Panc1 (cell line): Measurements from ENCODE around the gene PAX5. TPM values are rescaled to one million over a fixed set of nuclear protein-coding genes. Genes with fewer than 3 reads are reported as not detected.

Source experiments
- ATAC-seq: fragments of 200-7000 bp; cut with Tn5 transposase; 2 replicates; pipeline ENCODE4 v1.9.1; 2020; ENCODE audit warnings: mild to moderate bottlenecking, moderate library complexity
- BruUV-seq: library from RNA; stranded (reverse); fragments of 400-500 nt; replicated peaks from 2 replicates; lab custom pipeline; 2021; lab: Mats Ljungman, UMichigan
- CTCF ChIA-PET: fragments of 300-600 bp; sonication (Branson Sonifier 250); formaldehyde crosslinking; loops from one replicate; lab custom pipeline; 2022; ENCODE audit warnings: antibody characterized with exemption; lab: Charles Lee
- POLR2A ChIA-PET: fragments of 300-600 bp; sonication (Branson Sonifier 250); formaldehyde crosslinking; loops from one replicate; lab custom pipeline; 2022; ENCODE audit warnings: antibody characterized with exemption; lab: Charles Lee
- DNase-seq: peaks from one replicate; pipeline ENCODE4 v3.0.0-alpha.2; 2010; ENCODE audit warnings: low read depth, low spot score
- H3K27ac ChIP-seq: 2 replicates; pipeline ENCODE4 v1.5.1; 2011; ENCODE audit warnings: mild to moderate bottlenecking, low read length, inconsistent platforms
- H3K27me3 ChIP-seq: fragments of 200-500 bp; sonication (Bioruptor generic); 2 replicates; pipeline ENCODE4 v1.6.0; 2014; ENCODE audit warnings: low read length, inconsistent platforms; ENCODE audit not compliant: control insufficient read depth, insufficient read depth
- H3K36me3 ChIP-seq: fragments of 200-500 bp; sonication (Bioruptor generic); 2 replicates; pipeline ENCODE4 v1.5.1; 2014; ENCODE audit warnings: inconsistent platforms, mild to moderate bottlenecking, low read length, moderate library complexity; ENCODE audit not compliant: control insufficient read depth, insufficient read depth
- H3K4me1 ChIP-seq: 2 replicates; pipeline ENCODE4 v1.5.1; 2011; ENCODE audit warnings: inconsistent platforms, mild to moderate bottlenecking, low read length, moderate library complexity; ENCODE audit not compliant: control insufficient read depth, insufficient read depth
- H3K4me3 ChIP-seq, 2 experiments: 2 replicates each; pipeline ENCODE4 v1.5.1; 2011 to 2012; ENCODE audit warnings: low read depth in 2 of 2, low read length in 2 of 2, mild to moderate bottlenecking in 2 of 2, inconsistent platforms in 1 of 2, moderate library complexity in 1 of 2
- H3K9me3 ChIP-seq: fragments of 200-500 bp; sonication (Bioruptor generic); 2 replicates; pipeline ENCODE4 v1.5.1; 2014; ENCODE audit warnings: low read depth, mild to moderate bottlenecking, inconsistent platforms, low read length, moderate library complexity; ENCODE audit not compliant: control insufficient read depth, insufficient read depth
- POLR2AphosphoS5 ChIP-seq: IDR thresholded peaks from 2 replicates; pipeline ENCODE4 v1.6.1; 2012; ENCODE audit warnings: mild to moderate bottlenecking, low read depth, low read length, moderate library complexity
- SIN3A ChIP-seq: IDR thresholded peaks from 2 replicates; pipeline ENCODE4 v1.6.1; 2012; ENCODE audit warnings: low read depth, mild to moderate bottlenecking, low read length, moderate library complexity, borderline replicate concordance; ENCODE audit not compliant: insufficient read depth
- TCF7L2 ChIP-seq: IDR thresholded peaks from 2 replicates; pipeline ENCODE4 v1.6.1; 2011; ENCODE audit warnings: mild to moderate bottlenecking, low read depth, low read length, inconsistent platforms
- in situ Hi-C: cut with HindIII; loops from 2 replicates; pipeline ENCODE4 v1.10.0; 2016; ENCODE audit warnings: low sequenced_read_pairs, low pct_unique_long_range_greater_than_20kb
- intact Hi-C: fragments of 100-400 bp; cut with micrococcal nuclease; formaldehyde crosslinking; loops from one replicate; pipeline ENCODE4 v1.10.0; 2022; ENCODE audit not compliant: unreplicated experiment
- total RNA-seq: library from RNA; stranded (reverse); gene quantifications from one replicate; pipeline ENCODE4 v1.2.1, GENCODE V29; 2021; ENCODE audit not compliant: unreplicated experiment
- TF ChIP-seq, protein P1 (sequence below), 2 experiments: IDR thresholded peaks; 2 replicates each; pipeline ENCODE4 v1.6.1; 2011 to 2012; ENCODE audit warnings: low read depth in 2 of 2, control low read depth in 1 of 2, low read length in 1 of 2, mild to moderate bottlenecking in 1 of 2, moderate library complexity in 1 of 2; ENCODE audit not compliant: insufficient read depth in 1 of 2
- TF ChIP-seq, protein P2 (sequence below): fragments of 450-650 bp; IDR thresholded peaks from 2 replicates; pipeline ENCODE4 v1.5.1; 2017; ENCODE audit warnings: mild to moderate bottlenecking

PAX5 gene
- total RNA-seq, 1 experiment from 2014 or later, result 0.39 TPM

DNA sequence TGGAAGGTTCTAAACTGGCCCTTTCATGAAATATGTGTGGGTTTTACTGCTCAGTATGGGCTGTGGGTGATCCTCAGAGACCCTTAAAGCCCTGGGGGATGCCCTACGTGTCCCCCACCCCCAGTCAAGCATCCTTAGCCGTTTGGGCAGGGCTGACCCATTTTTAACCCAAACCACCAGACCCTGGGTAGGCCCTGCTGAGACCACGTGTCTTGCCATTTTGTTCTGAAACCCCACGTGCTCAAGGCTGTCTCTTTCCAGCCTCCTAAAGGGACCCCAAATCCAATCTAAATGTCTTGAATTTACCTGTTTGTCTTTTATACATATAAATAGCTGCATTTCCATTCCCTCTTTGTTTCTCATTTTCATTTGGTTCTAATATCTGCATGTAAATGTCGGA, 94.9 kb downstream of the PAX5 start:
- DNase-seq, result no peak
- Histone ChIP-seq H3K27ac (no peak overlapping the region), H3K27me3 (no peaks in the 10 kb centered on the region), H3K36me3 (no peaks in the 10 kb centered on the region), H3K4me3 (no peak overlapping the region), H3K4me1 (peaks cover 3% of the 10 kb centered on the region; the same call in 1 of the 2 replicates), H3K9me3 (no peaks in the 10 kb centered on the region)
- POLR2A ChIA-PET, result no interaction called here
- in situ Hi-C loops (no loop called here), intact Hi-C loops (loop anchor here (5.0 kb wide), 1 partner anchor 48 kb away; no protein-coding TSS in a partner anchor)
- no peak for ATAC-seq
- TF ChIP-seq TCF7L2, result no peak
- no peak for TF ChIP-seq POLR2AphosphoS5
- no TSS peak for BruUV-seq
- CTCF ChIA-PET, result no interaction called here

DNA sequence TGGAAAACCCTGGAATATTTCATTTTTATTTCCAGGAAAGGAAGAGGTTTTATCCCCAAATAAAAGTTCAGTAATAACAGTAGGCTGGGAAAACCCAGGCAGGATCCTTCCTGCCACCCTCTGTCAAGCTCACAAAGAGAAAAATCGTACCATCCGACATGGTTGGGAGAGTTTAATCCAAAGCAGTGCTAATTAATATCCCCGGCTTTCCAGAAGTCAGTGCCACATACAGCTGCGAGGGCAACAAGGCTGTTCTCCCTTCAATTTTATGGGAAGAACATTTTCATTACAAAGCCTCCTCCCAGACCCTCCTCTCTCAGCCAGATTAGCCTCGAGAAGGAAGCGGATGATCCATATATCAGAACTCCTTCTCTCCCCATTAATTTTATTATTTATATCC, 95.5 kb downstream of the PAX5 start:
- in situ Hi-C loops (no loop called here), intact Hi-C loops (loop anchor here (5.0 kb wide), 1 partner anchor 49 kb away; no protein-coding TSS in a partner anchor)
- ChIA-PET POLR2A (no interaction called here), CTCF (no interaction called here)
- no TSS peak for BruUV-seq
- no peak overlapping the region for H3K27ac ChIP-seq
- H3K36me3 ChIP-seq, result no peaks in the 10 kb centered on the region
- H3K4me3 ChIP-seq, result no peak overlapping the region
- TF ChIP-seq TCF7L2, result no peak
- TF ChIP-seq, protein P1, sequence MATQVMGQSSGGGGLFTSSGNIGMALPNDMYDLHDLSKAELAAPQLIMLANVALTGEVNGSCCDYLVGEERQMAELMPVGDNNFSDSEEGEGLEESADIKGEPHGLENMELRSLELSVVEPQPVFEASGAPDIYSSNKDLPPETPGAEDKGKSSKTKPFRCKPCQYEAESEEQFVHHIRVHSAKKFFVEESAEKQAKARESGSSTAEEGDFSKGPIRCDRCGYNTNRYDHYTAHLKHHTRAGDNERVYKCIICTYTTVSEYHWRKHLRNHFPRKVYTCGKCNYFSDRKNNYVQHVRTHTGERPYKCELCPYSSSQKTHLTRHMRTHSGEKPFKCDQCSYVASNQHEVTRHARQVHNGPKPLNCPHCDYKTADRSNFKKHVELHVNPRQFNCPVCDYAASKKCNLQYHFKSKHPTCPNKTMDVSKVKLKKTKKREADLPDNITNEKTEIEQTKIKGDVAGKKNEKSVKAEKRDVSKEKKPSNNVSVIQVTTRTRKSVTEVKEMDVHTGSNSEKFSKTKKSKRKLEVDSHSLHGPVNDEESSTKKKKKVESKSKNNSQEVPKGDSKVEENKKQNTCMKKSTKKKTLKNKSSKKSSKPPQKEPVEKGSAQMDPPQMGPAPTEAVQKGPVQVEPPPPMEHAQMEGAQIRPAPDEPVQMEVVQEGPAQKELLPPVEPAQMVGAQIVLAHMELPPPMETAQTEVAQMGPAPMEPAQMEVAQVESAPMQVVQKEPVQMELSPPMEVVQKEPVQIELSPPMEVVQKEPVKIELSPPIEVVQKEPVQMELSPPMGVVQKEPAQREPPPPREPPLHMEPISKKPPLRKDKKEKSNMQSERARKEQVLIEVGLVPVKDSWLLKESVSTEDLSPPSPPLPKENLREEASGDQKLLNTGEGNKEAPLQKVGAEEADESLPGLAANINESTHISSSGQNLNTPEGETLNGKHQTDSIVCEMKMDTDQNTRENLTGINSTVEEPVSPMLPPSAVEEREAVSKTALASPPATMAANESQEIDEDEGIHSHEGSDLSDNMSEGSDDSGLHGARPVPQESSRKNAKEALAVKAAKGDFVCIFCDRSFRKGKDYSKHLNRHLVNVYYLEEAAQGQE (IDR thresholded peaks at IDR 0.05; ENCODE audit: insufficient read depth in 1 of 2, low read depth in 2 of 2, low read length in 1 of 2), result no peak
- TF ChIP-seq, protein P2, sequence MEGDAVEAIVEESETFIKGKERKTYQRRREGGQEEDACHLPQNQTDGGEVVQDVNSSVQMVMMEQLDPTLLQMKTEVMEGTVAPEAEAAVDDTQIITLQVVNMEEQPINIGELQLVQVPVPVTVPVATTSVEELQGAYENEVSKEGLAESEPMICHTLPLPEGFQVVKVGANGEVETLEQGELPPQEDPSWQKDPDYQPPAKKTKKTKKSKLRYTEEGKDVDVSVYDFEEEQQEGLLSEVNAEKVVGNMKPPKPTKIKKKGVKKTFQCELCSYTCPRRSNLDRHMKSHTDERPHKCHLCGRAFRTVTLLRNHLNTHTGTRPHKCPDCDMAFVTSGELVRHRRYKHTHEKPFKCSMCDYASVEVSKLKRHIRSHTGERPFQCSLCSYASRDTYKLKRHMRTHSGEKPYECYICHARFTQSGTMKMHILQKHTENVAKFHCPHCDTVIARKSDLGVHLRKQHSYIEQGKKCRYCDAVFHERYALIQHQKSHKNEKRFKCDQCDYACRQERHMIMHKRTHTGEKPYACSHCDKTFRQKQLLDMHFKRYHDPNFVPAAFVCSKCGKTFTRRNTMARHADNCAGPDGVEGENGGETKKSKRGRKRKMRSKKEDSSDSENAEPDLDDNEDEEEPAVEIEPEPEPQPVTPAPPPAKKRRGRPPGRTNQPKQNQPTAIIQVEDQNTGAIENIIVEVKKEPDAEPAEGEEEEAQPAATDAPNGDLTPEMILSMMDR, result no peak
- TF ChIP-seq SIN3A, result no peak
- no peak for TF ChIP-seq POLR2AphosphoS5
- DNase-seq (no peak), ATAC-seq (no peak)
- no peaks in the 10 kb centered on the region for H3K27me3 ChIP-seq
- no peaks in the 10 kb centered on the region for H3K9me3 ChIP-seq
- peaks cover 3% of the 10 kb centered on the region; the same call in 1 of the 2 replicates for H3K4me1 ChIP-seq

DNA sequence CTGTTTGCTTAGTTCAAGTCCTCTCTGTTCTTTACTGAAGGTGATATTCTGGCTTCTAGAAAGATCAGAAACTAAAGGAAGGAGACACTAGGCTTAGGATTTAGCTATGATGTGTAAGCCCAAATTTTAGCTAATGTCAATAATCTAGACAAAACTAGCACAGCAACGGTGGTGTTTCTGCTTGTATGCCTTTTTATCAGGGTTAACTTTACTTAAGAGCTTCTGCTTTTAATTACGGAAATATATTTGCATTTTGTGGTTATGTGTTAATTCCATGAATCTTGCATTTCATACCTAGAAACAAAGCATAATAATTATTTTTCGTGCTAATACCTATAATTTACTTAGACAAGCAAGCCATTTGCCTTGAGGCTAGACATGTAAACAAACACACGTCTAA, 96.1 kb downstream of the PAX5 start:
- Histone ChIP-seq H3K4me1 (peaks cover 3% of the 10 kb centered on the region; the same call in 1 of the 2 replicates), H3K9me3 (no peaks in the 10 kb centered on the region), H3K27ac (no peak overlapping the region), H3K36me3 (no peaks in the 10 kb centered on the region), H3K4me3 (no peak overlapping the region), H3K27me3 (no peaks in the 10 kb centered on the region)
- no peak for TF ChIP-seq SIN3A
- TF ChIP-seq TCF7L2, result no peak
- TF ChIP-seq POLR2AphosphoS5, result no peak
- TF ChIP-seq, protein P1 (IDR thresholded peaks at IDR 0.05; ENCODE audit: insufficient read depth in 1 of 2, low read depth in 2 of 2, low read length in 1 of 2), result no peak
- TF ChIP-seq, protein P2, result no peak
- DNase-seq (no peak), ATAC-seq (no peak)
- intact Hi-C loops (loop anchor here (5.0 kb wide), 1 partner anchor 49 kb away; no protein-coding TSS in a partner anchor), in situ Hi-C loops (no loop called here)
- BruUV-seq, result no TSS peak
- POLR2A ChIA-PET, result no interaction called here
- CTCF ChIA-PET, result no interaction called here
